GM23248 (cell line): ENCODE measurements around the gene EEF2KMT.
"Not testable (repeated sequence)": the region's sequence is repeated elsewhere in the genome, so short reads cannot be mapped to it uniquely, and the experiment has no call there.

ENCODE experiments used
- EZH2 ChIP-seq: fragments of 200-600 bp; sonication (generic); IDR thresholded peaks from 2 replicates; pipeline ENCODE4 v1.6.1; 2018; ENCODE audit warnings: antibody characterized with exemption, mild to moderate bottlenecking; ENCODE audit not compliant: insufficient read depth, poor library complexity, severe bottlenecking
- EZH2phosphoT487 ChIP-seq: fragments of 200-600 bp; sonication (generic); IDR thresholded peaks from 2 replicates; pipeline ENCODE4 v1.6.1; 2018; ENCODE audit warnings: antibody characterized with exemption, moderate library complexity, mild to moderate bottlenecking, low read depth; ENCODE audit not compliant: insufficient read depth

DNA sequence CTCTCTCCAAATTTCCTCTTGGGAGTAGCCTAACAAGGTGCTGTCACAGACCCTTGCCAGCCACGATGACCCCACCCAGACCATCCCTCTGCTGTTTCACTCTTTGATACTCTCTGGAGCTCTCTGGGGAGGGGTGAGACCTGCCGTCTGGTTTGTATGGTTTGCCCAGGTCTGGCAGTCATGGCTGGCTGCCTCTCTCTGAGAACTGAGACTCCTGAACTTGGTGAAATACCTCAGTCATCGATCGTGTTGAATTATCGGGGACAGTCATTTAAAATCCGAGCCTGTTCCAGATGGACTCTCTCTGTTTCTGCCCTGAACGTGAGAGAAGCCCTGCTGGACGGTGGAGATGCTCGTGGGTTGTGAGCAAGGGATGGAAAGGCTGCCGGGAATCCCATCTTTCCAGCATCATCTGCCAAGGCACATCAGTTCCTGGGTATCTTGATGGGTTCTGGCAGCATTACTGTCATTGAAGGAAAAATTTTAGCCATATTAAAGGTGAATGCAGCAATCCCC is 19.2 kb upstream of the EEF2KMT start:
- not testable (repeated sequence) for TF ChIP-seq EZH2, EZH2phosphoT487
